ENCODE measurements around the gene FAM229A. TPM values are rescaled to one million over a fixed set of nuclear protein-coding genes. Genes with fewer than 3 reads are reported as not detected.
A peak's percentile ranks its signal among the peaks of the same experiment; 100 is the strongest.
"Not testable (repeated sequence)": the region's sequence is repeated elsewhere in the genome, so short reads cannot be mapped to it uniquely, and the experiment has no call there.

Gene FAM229A
- total RNA-seq, 1 donor from 2014 or later = 0.82 TPM

DNA sequence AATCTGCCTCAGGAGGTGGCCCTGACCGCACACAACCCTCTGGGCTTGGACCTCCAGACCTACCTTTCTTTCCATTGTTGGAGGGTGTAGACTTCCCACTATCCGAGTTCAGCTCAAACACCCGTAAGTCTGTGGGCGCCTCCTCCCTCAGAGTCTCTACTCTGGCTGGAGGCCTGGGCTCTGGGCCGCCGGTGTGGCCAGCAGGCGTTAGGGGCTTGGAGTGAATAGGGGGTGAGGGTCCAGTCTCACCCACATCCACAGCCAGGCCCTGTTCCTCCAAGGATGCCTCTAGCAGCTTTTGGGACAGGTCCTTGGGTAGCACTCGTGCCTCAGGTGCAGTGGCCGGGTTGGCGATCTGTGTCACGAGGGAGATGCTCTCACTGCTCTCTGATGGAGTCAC lies 13.9 kb upstream of the FAM229A start:
- no peak for DNase-seq

DNA sequence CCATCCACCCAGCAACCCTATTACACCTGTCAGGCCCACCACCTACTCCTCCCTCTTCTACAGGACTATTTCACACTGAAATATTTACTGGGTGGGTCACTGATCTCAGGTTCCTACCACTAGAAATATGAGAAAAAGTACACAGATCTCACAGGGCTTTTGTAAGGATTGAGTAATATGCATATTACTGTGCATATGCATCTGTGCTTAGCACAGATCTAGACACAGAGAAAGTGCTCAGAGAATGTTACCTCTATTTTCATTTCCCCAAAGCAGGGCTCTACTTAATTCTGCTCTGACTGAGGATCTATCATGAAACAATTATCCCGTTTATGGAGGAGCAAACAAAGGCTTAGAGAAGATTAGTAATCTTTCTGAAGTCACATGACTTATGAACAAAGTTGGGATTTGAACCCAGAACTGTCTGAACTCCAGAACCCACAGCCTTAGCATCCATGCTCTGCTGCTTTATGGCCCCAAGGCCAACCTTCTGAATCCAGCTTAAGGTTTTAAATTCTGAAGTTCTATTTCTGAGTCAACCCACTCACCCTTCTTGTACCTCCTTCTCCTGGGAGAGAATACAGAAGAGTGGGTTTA lies 11.8 kb upstream of the FAM229A start:
- DNase-seq = no peak

DNA sequence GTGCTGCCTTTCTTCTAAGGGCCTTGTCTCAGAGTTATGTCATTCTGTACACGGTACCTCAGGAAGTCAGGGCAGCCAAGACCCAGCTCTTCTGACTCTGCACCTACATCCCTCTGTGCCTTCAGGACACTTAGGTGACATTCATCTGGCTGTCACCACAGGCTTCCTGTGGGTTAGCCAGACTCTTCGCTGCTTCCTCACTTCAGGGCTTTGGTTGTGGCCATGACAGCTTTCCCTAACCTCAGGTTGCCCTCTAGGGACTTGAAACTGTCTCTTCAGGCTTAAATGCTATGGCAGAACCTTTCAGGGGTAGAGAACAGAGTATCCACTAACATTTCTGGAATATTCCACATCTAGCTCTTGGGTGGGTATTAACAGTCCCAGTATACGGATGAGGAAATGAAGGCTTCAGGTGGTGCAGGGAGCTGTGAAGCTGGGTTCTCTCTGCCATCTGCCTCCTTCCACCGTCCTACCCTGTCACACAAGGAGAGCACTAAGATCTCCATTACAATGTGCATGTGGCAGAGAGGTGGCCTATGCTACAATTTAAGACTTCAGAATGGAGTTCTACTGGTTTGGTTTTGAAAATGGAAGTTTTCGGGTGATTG lies 10.0 kb upstream of the FAM229A start:
- no peak for DNase-seq

DNA sequence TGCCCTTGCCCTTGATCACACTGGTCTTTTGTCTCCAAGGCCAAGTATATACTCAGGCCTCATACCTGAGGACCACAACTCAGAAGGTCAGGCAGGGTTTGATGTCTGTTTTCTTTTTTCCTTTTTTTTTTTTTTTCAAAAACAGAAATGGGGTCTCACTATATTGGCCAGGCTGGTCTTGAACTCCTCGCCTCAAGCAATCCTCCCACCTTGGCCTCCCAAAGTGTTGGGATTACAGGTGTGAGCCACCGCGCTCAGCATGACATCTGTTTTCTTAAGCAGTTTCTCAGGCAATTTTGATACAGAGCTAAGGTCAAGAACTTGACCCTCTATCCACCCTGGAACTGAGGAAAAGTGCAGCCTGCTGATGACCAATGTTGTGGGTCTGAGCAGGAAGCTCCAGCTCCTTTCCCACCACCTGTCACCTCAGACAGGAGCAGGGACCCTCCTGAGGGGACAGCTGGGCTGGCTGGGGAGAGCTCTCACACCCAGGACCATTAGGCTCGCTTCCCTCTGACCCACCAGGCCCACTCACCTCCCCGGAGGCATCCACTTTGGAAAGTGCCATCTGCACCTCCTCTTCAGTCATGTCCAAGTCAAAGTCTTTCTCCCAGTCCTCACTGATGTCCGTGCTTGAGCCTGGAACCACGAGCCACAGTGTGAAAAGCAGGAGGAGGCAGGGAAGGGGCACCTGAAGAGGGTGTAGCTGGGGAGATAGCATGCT lies 5.8 kb upstream of the FAM229A start:
- DNase-seq = no peak

DNA sequence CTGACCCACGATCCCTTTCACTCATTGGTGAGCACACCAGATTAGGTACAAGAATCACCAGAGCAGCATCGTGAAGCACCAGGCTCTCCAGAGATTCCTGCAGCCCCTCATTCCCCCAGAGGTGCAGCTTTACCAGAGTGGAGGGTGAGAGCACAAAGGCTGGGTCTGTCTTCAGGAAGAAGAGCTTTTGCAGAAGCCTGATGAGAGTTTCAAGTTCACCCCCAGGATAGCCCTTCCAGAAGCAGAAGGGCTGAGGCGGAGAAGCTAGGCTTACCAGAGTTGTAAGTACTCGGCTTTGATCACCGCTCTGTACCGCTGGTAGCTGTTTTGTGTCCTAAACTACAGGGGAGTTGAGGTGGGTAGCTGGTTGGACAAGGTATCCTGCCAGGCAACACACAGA lies 3.2 kb upstream of the FAM229A start:
- DNase-seq = no peak

DNA sequence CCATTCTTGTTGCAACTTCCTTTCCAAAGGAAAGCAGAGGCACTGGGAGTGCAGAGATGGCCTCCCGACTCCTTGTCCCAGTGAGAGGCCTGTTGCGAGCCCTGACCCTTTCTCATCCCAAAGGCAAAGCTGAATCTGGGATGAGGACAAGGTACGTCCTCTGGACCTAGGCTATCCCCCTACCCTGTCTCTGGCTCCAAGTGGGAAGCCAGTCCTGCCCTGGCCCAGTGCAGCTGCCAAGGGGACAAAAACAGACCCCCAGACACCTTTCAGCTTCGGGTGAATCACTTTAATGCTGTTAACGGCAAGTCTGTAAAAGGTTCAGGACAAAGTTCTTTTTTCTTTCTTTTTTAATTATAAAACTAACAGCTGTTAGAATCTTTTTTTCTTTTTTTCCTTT lies 2.6 kb upstream of the FAM229A start:
- no peak for DNase-seq

DNA sequence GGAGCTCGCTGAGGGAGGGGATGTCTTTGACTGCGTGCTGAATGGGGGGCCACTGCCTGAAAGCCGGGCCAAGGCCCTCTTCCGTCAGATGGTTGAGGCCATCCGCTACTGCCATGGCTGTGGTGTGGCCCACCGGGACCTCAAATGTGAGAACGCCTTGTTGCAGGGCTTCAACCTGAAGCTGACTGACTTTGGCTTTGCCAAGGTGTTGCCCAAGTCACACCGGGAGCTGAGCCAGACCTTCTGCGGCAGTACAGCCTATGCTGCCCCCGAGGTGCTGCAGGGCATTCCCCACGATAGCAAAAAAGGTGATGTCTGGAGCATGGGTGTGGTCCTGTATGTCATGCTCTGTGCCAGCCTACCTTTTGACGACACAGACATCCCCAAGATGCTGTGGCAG lies 1.4 kb upstream of the FAM229A start:
- DNase-seq = no peak

DNA sequence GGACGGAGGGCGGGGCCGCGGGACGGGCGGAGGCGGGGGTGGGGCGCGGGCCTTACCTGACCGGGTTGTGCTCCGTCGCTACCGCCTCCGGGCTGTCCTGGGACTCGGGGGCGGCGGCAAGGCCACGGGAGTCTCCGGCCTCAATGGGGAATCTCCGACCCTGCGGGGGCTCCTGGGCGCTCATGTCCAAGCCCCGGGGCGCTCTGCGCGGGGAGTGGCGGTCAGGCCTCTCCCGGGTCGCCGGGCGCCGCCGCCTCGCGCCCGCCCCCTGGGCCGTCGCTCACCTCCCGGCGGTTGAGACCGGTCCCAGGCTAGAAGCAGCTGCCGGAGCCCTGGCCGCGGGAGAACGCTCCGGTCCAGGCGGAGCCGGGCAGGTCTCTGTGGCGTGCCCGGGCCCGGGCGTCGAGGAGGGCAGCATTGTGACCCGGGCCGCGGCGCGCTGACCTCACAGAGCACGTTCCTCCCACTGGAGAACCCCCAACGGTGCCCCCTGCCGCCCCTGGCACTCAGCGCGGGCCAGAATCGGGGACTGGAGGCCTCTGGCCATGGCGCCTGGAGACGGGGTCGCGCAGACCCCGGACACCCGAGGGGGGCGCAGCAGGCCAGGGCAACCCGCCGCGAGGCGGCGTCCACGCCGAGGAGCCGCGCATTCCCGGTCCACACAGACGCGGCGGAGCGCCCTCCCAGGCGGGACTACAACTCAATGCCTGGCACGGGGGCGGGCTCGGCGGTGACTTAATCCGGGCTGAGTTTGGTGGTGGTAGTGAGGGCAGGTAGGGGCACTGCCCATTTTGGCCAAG lies 411 bp downstream of the FAM229A start:
- DNase-seq = peak; percentile 63

DNA sequence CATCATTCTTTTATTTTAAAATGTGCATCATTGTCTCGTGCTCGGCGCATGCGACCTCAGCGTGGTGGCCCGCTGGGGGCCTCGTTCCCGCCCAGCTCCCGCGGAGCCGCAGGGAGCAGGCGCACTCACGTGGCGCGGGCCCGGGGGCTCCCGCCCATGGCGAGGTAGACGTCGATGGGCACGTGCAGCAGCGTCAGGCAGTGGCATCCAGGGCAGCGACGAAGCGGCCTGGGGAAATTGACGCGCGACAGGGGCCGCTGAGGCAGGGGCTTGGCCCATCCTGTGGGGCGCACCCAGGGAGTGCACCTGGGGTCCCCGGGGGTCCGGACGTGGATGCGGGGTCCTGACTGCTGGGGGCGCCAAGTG lies 994 bp downstream of the FAM229A start:
- no peak for DNase-seq

DNA sequence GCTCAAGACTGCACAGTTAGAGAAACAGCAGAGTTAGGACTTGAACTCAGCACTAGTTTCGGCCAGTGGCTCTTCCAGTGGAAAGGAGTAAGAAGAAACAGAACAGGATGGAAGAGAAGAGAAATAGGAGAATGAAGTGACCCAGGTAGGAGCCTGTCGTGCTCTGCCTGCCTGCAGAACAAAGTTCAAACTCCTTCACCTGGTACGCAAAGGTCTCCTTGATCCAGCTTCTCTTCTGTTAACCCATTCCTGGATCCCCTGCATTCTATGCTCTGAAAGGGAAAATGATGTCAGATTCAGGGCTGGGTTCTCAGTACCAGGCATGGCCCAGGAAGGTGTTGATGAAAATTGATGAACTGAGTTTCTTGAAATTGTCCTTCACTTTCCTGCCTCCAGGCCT lies 3.9 kb downstream of the FAM229A start:
- no peak for DNase-seq

DNA sequence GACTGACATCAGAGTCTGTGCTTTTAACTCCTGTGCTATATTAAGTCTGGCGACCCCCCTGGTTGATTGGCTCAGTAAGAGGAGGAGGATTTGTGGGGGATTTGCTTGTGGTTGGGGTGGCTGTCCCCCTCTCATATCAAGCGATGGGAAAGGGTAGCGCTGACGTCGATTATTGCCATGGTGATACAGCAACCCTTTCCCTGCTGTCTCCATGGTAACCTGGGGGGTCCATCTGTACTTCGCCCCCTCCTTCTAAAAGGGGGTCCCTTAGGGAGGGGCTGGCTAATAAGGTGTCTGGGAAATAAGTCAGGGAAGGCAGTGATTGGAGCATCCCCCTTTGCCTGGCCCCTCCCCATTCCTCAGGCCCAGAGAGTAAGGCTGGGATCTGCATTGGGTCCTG lies 4.7 kb downstream of the FAM229A start:
- DNase-seq = no peak

DNA sequence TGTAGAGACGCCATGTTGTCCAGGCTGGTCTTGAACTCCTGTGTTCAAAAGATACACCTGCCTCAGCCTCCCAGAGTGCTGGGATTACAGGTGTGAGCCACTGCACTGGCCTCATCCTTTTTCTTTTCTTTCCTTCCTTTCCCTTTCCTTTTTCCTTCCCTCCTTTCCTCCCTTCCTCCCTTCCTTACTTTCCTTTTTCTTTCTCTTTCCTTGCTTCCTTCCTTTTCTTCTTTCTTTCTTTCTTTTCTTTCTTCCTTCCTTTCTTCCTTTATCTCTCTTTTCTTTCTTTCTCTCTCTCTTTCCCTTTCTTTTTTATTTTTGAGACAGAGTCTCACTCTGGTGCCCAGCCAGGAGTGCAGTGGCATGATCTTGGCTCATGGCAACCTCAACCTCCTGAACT lies 5.8 kb downstream of the FAM229A start:
- DNase-seq = no peak

DNA sequence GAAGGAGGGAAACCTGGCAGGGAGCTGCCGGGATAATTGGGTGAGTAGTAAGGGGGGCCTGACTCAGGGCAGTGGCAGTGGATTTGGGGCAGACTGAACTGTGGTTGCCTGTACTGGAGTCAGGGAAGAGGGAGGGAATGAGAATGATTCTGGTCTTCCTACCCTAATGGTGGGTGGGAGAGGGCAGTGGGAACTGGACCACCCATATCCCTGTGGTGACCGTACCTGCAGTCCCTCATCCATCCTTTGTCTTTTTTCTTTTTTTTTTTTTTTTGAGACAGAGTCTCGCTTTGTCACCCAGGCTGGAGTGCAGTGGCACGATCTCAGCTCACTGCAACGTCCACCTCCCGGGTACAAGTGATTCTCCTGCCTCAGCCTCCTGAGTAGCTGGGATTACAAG lies 6.5 kb downstream of the FAM229A start:
- DNase-seq = not testable (repeated sequence)

DNA sequence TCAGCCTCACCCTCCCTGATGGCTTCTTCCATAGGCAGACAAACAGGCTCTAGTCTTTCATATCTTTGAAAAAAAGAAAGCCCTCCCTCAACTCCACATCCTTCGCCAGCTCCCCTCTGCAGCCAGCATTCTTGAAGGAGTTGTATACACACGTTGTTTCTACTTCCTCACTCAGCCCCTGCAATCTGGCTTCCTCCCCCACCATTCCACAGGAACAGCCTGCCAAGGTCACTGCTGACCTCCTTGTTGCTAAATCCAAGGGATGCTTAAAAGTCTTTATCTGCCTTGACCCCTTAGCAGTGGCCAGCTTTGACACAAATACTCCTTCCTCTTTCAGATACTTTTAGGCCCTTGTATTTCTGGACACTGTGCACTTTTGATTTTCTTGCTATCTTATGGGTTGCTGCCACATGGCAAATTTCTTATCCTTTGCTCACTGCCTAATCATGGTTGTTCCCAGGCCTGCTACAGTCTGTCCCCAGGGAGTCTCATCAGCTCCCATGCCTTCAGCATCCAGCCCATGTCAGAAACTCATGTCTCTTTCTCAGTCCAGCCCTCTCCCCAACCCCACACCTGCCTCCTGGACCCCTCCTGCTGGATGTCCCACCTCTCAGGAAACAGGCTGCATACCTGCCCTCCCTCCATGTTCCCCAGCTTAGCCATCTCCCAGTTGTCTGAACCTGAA lies 8.3 kb downstream of the FAM229A start:
- no peak for DNase-seq

DNA sequence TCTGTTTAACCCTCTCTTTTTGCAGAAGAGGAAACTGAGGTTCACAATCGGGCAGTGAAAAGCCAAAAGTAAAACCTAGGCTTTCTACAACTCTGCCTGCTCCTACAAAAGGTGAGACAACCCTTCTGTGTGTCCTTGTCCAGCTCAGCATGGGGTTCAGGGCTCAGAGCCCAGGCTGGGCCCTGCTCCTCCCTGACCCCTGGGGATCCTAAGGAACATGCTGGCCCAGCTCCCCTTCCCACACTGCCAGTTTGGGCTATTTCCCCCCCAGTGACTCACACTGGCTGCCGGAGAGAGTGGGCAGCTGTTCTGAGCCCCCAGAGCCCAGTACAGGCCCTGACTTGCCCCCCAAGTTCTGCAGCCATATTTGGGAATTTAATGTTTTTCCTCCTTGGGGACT lies 8.9 kb downstream of the FAM229A start:
- no peak for DNase-seq

DNA sequence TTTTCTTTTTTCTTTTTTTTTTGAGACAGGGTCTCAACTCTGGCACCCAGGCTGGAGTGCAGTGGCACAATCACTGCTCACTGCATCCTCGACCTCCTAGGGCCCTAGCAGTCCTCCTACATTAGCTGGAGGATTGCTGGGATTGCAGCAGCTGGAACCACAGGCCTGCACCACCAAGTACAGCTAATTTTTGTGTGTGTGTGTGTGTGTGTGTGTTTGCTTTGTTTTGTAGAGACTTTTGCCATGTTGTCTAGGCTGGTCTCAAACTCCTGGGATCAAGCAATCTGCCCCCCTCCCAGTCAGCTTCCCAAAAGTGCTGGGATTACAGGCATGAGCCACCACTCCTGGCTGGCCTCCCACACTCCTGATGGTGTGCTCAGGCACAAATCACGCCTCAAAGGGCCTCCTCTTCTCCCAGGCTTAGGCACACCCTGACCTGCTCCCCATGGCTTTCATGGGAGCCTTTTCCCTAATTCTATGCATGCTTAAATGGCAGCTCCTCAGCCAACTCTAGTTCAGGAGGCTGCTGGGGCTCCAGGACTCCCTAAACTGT lies 9.4 kb downstream of the FAM229A start:
- no peak for DNase-seq

DNA sequence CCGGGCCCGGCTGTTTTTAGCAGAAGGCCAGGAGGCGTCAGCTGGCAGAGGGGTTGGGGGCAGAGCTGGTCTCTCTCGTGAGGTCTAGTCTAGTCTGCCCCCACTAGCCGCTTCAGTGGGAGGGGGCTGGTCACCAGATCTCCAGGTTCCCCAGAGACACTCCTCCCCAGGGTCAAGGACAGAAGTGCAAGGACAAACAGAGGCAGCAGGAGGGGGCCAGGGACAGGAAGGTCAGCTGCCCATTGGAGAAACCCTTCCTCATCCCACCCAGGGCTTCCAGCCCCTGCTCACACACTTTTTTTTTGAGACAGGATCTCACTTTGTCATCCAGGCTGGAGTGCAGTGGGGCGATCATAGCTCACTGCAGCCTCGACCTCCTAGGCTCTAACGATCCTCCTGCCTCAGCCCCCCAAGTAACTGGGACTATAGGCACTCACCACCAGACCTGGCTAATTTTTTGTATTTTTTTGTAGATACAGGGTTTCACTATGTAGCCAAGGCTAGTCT lies 10.0 kb downstream of the FAM229A start:
- no peak for DNase-seq

DNA sequence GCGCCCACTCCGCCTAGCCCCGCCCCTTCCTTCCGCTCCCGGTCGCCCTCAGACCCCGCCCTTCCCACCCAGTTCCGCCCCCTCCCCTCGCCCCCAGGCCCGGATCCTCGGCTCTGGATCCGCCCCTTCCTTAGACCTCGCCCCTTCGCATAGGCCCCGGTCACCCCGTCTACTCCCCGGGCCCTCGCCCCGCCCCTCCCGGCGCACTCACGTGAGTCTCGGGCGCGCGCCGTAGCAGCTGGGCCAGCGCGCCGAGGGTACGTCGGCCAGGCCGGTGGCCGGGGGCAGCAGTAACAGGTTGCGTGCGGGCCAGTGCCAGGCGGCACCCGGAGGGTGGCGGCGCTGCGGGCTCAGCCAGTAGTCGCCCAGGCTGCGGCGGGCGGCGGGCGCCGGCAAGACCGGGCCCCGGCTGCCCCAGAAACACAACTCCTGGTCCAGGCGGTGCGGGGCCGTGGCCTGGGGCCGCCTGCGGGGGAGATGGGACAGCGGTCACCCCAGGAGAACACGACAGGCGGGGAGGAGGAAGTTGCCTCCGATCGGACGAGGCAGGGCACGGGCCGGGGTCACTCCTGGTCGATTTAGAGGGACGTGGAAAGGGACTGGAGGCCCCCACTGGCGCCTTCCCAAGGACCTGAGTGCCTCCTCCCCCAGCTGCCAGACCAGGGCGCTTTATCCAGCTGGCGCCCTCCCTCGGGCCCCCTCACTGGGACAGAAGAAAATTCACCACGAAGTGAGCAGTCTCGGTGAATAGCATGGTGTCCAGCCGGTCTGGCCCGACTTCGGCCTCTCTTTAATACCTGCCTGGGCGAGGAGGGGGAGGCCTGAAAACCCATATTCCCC lies 10.7 kb downstream of the FAM229A start:
- peak; percentile 99 for DNase-seq

DNA sequence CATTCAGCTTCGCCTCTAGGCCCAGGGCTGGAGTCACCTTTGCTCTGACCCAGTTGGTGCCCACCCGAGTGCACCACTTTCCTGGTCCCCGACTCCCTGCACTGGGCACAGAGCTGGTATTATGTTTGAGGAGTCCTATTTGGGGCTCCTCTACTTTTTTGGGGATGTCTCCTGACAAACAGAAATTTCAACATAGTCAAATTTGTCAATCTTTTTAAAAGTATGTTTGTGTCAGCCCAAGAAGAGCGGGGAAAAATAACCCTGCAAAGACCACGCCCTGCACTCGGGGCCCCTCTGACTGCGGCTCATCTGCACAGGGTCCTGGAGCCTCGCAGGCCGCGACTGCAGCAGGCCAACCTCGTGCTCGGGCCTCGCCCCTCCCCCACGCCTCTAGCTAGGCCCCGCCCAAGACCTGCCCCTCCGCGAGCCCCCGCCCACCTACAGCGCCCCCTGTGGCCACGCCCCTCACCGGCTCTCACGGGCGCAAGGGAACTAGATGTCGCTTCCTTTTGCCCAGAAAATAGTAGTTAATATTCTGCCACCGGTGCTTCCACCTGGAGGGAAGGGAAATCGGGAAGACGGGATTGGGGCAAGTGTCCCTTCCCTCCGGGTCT lies 11.4 kb downstream of the FAM229A start:
- DNase-seq = no peak

DNA sequence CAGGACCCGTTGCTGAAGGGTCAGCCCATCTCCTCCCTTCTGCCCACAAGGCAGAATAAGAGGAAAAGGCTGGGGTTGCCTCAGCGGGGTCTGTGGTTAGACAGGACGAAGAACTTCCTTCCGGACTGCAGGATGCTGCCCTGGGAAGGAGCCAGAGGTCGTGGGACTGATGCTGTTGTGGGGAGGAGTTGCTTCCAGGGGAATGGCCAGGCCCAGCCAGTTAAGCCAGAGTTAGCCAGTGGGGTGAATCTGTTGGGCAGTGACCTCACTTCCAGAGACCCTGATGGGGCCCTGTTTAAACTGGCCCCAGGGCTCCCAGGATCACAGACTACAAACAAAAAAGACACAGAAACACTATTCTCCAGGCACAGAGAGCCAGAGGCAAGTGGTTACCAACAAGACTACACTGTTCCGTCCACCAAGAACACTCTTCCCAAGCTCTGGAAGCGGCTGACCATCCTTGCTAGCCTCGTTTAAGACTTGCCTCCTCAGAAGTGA lies 13.0 kb downstream of the FAM229A start:
- no peak for DNase-seq
